ENCODE results near the gene RASGRP2.

The RASGRP2 gene

DNA sequence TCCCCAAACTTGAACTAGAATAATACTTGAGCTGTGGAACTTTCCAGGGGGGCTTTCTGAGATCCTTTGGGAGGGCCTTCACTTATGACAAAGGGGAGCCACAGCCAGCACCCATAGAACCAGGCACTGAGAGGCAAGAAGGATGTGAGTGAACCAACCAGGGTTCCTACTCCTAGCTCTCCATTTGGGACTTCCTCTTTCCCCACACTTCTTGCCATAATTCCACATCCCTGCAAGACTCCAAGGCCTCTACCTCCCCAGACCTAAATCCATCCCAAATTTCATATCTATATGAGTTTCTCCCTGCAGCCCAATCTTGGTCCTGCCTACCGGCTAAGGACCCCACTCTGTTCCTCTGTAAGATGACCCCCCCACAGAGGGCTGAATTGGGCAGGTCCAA, 52.4 kb downstream of the RASGRP2 start:
- in situ Hi-C loops (cut with HindIII; ENCODE audit: low sequenced_read_pairs): no loop called here
- no peak for DNase-seq (ENCODE audit: low read depth)
- no peak overlapping the region for H3K4me3 ChIP-seq (ENCODE audit: low read depth, low read length)
- TF ChIP-seq, protein P1, sequence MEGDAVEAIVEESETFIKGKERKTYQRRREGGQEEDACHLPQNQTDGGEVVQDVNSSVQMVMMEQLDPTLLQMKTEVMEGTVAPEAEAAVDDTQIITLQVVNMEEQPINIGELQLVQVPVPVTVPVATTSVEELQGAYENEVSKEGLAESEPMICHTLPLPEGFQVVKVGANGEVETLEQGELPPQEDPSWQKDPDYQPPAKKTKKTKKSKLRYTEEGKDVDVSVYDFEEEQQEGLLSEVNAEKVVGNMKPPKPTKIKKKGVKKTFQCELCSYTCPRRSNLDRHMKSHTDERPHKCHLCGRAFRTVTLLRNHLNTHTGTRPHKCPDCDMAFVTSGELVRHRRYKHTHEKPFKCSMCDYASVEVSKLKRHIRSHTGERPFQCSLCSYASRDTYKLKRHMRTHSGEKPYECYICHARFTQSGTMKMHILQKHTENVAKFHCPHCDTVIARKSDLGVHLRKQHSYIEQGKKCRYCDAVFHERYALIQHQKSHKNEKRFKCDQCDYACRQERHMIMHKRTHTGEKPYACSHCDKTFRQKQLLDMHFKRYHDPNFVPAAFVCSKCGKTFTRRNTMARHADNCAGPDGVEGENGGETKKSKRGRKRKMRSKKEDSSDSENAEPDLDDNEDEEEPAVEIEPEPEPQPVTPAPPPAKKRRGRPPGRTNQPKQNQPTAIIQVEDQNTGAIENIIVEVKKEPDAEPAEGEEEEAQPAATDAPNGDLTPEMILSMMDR (IDR thresholded peaks at IDR 0.05; ENCODE audit: low read depth, low read length, missing control alignments): no peak

DNA sequence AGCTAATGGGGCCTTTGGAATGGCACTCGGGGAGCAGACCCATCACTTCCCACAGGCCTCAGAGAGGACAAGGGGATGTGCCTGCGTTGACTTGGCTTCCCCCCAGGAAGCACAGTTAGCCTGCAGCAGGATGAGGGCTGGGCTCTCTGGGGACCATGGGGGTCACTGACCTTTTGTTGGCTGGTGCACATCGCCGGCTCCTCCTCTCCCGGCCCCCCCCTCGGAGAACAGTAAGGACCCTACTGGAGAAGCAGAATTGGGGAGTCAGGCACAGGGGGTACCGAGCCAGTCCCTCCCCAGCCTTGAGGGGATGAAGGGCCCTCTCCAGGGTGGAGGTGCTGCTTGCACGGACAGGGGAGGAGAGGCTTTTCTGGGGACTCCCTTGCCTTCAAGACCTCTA, 53.7 kb downstream of the RASGRP2 start:
- DNase-seq (ENCODE audit: low read depth): no peak
- in situ Hi-C loops (cut with HindIII; ENCODE audit: low sequenced_read_pairs): no loop called here
- TF ChIP-seq, protein P1 (IDR thresholded peaks at IDR 0.05; ENCODE audit: low read depth, low read length, missing control alignments): no peak
- H3K4me3 ChIP-seq (ENCODE audit: low read depth, low read length): no peak overlapping the region

DNA sequence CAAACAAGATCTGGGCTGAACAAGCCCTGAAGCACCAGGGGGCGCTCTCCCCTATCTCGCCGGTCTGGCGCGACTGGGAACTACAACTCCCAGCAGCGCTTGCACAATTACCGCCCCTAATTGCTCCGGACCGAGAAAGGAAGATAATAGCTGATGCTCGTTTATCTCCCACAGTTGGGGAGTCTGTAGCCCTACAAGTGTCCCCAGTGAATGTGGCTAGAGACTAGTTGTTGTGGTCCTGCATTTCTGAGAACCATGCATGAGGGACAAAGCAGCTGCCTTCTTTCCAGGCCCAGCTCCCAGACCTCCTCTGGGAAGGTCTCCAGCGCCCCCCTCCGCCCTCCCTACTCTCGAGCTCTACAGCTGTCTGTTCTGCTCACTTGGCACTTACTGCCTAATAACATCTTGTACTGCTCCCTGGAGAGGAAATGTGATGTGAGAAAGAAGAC, 55.4 kb downstream of the RASGRP2 start:
- in situ Hi-C loops (cut with HindIII; ENCODE audit: low sequenced_read_pairs): no loop called here
- peak; percentile 74 for DNase-seq (ENCODE audit: low read depth)
- peak overlapping the region; percentile 35 for H3K4me3 ChIP-seq (ENCODE audit: low read depth, low read length)
- TF ChIP-seq, protein P1 (IDR thresholded peaks at IDR 0.05; ENCODE audit: low read depth, low read length, missing control alignments): peak; percentile 93

DNA sequence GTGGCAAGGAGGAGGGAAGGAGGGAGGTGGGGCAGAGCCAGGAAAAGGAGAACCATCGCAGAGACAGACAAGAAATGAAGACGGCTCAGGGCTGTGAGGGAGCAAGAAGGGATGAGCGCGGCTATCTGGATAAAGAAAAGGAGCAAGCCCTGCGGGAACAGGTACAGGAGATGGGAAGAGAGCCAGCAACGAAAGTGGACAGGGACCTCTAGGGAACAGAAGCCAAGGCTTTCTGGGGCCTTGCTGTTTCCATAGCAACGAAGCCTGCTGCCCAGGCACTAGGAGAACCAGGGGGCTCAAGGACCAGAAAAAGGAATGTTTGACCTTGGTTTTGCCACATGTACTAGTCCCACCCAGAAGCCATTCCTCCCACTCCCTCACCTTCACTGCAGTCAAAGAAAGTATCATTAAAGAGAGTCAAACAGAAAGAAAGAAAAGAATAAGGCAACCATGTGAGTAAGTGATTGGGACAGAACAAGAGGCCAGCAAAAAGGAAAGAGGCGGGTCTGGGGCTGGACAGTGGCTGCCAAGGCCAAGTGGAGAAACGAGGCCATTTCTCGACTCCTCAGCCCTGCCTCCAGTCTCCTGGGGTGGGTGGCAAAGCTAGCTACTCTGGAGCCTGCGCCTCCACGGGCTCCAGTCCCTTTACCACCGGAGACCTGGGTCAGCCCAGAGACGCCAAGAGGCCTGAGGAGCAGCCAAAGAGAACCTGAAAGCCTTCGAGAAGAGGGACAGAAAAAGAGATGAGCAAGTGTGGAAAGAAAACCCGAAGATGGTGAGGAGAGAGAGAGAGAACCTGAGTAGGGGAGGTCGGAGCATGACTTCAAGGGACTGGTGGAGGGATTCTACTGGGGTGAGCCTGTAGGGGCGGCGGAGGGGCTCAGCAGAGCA, 56.1 kb downstream of the RASGRP2 start:
- TF ChIP-seq, protein P1 (IDR thresholded peaks at IDR 0.05; ENCODE audit: low read depth, low read length, missing control alignments): no peak
- in situ Hi-C loops (cut with HindIII; ENCODE audit: low sequenced_read_pairs): no loop called here
- DNase-seq (ENCODE audit: low read depth): no peak
- no peak overlapping the region for H3K4me3 ChIP-seq (ENCODE audit: low read depth, low read length)

DNA sequence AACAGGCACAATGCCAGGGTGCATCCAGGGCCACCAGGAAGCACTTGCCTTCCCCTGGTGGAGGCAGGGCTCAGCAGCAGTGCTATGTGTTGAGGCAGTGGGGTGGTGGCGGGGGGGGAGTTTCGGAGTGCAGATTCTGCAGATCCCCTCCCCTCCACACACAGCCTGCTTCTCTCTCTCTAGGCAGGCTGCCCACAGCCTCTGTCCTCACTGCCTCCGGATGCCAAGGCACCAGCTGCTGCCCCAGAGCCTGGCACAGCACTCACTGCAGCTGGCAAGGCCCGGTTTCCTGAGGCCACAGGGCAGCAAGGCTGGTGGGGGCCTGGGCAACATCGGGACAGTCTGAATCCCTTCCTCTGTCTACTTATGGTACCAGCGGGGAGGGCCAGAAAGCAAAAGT, 56.7 kb downstream of the RASGRP2 start:
- TF ChIP-seq, protein P1 (IDR thresholded peaks at IDR 0.05; ENCODE audit: low read depth, low read length, missing control alignments): no peak
- DNase-seq (ENCODE audit: low read depth): no peak
- H3K4me3 ChIP-seq (ENCODE audit: low read depth, low read length): no peak overlapping the region
- in situ Hi-C loops (cut with HindIII; ENCODE audit: low sequenced_read_pairs): no loop called here

DNA sequence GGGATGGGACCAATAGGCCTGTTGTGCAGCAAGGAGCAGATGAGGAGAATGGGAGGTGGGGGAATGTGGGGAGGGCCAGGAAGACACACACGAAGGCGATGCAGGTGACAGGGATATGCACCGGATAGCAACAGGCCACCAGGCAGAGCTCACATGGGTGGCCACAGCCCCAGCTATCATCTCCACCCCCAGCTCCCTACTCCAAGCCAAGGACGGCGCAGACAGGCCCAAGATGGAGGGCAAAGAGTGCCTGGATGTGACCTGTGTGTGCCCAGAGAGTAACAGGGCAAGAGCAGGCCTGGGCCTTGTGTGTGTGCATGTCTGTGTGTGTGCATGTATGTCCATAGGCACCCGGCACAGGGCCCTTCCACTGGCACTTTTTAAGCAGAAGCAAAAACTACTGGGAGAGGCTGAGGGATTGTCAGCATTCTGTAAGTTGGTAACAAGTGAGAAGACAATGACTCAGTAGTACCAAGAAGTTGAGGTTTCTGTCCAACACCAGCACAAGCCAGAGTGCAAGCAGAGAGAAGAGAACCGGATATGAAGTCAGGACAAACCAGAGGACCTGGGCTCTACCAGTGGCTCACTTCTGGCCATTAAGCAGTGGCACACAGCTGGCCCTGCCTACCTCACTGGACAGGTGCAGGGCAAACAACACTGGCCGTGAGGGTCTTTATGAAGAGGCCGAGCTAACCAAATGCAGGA, 57.3 kb downstream of the RASGRP2 start:
- TF ChIP-seq, protein P1 (IDR thresholded peaks at IDR 0.05; ENCODE audit: low read depth, low read length, missing control alignments): no peak
- in situ Hi-C loops (cut with HindIII; ENCODE audit: low sequenced_read_pairs): no loop called here
- no peak overlapping the region for H3K4me3 ChIP-seq (ENCODE audit: low read depth, low read length)
- no peak for DNase-seq (ENCODE audit: low read depth)

All from astrocyte of the cerebellum (primary cell).